ENCODE results near the gene IGFBP5.
A peak's percentile ranks its signal among the peaks of the same experiment; 100 is the strongest.

IGFBP5 gene

GRCh38 chr2:216636551-216637450 lies 58.5 kb downstream of the IGFBP5 start:
- no peak for DNase-seq

DNA sequence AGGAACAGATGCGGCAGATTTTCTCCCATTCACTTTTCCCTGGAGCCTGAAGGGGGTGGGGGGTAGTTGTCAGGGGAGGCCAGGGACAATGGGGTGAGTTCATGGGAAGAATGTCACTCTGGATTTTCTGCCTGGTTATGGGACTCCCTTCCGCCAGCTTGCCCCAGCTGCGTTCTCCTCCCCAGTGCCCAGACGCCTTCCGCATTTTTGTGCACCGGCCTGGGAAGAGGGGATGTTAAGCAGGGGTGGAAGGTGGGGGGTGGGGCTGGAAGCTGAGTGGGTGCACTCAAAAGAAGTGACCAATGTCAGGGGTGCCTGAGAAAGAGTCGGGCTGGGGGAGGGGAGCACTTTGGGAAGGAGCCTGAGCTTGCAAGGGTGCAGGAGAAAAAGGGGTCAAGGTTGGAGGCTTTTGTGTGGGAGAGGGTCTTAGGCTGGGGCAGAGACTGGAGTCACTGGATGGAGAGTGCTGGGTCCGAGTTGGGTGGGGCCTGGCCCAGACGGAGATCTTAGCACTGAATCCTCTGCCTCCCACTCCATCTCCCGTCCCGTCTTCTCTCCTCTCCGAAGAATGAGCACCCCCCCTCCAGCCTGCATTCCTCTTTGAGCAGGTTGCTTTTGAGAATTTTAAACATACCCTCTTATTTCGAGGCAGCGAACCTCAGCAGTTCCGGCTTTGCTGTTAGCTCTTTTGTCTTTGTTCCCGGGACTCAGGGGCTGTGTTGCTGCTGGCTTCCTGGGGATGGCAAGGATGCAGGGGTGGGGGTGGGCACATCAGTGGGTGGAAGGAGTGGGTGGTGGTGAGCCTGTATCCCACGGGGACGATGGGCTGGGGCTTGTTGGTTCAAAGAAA lies 59.4 kb downstream of the IGFBP5 start:
- DNase-seq, result no peak

GRCh38 chr2:216635171-216635570 lies 60.2 kb downstream of the IGFBP5 start:
- DNase-seq, result no peak

DNA sequence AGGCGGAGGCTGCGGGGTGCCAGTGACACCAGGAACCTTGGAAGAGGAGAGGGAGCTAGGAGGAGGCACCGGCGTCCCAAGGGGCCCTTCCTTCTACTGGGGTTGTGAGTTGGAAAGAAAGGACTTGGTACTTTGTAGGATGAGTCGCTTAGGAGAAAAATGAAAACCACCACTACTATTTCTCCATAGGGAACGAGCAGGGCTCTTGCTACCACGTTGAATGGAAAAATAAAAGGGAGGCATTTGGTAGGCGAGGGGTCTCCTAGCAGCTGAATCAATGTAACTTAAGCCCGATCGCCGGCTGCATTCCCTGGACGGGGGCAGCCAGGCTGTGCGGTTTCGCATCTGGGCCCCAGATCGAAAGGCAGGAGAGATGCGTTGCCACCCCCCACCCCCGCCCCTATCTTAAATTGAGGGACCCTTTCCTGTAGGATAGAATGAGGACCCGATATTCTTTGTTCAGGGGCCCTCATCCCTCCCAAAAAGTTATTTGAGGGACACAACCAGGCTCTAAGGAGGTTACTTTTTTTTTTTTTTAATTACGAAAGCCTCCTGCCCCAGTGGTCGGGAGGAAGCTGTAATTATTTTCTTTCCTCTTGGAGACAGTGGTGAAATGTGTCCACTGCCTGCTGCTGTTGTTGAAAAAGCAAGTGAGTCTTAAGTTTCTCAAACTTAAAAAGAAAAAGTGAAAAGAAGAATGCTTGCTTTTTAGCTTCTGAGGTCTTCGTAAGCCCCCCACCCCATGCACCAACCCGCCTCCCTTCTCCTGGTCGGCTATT lies 60.8 kb downstream of the IGFBP5 start:
- DNase-seq, result no peak

GRCh38 chr2:216633616-216634369 lies 61.6 kb downstream of the IGFBP5 start:
- DNase-seq, result peak; percentile 34

- peak; percentile 41 for DNase-seq
These were observed 62.3 kb downstream of the IGFBP5 start, which contains the start of gene IGFBP2 for GRCh38 chr2:216632952-216633615. IGFBP2 (plus strand) TSS chr2:216633420; CDS start chr2:216633524, 104 bp downstream.

DNA sequence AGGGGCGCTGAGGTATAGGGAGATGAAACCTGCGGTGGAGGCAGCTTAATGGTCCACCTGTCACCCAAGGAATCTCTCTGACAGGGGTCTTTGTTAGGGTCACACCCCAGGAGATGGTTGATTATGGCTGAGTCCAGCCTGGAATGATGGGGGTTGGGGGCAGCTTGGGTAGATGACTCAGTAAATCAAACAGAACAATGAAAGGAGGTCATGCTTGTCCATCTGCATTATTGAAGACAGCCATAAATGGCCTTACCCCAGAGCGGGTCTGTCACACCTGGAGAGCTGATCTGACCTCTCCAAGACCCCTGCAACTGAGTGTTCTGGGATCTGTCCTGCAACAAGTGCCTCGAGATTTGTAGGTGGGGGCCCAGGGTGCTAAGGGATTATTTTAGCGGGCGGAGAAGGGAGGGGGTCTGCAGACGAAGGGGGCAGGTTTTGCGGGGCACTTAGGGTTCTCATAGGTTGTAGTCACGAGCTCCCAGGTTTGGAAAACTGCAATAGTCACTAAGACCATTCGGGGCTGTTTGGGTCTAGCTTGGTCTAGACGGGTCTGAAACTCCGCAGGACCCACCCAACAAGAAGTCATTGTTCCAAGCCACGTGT lies 62.9 kb downstream of the IGFBP5 start:
- no peak for DNase-seq

GRCh38 chr2:216629784-216630183 lies 65.6 kb downstream of the IGFBP5 start:
- DNase-seq, result no peak

GRCh38 chr2:216626875-216627245 lies 68.5 kb downstream of the IGFBP5 start:
- DNase-seq, result no peak

GRCh38 chr2:216626168-216626874 lies 69.0 kb downstream of the IGFBP5 start:
- DNase-seq, result no peak

DNA sequence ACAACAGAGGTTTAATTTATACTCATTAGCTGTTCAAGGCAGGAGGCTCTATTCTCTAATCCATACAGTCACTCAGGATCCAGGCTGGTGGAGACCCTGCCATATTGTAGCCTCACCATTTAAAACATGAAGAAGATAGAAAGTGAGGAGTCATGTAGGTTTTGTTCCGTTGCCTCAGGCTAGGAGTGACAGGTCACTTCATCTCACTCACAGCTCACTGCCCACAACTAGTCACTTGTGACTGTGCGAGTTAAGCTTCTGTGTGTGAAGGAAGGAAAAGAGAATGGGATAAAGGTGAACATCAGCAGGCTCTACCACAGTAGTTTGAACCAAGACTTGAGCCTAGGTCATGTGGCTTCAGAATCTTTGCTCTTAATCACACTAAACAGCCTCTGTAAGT lies 71.1 kb downstream of the IGFBP5 start:
- no peak for DNase-seq

- no peak for DNase-seq
These were observed 72.8 kb downstream of the IGFBP5 start for GRCh38 chr2:216622526-216622925.
